Panc1 (cell line): ENCODE results near the gene NR1I2. TPM values are rescaled to one million over a fixed set of nuclear protein-coding genes. Genes with fewer than 3 reads are reported as not detected.

Source experiments
- ATAC-seq: fragments of 200-7000 bp; cut with Tn5 transposase; 2 replicates; pipeline ENCODE4 v1.9.1; 2020; ENCODE audit warnings: mild to moderate bottlenecking, moderate library complexity
- BruUV-seq: library from RNA; stranded (reverse); fragments of 400-500 nt; replicated peaks from 2 replicates; lab custom pipeline; 2021; lab: Mats Ljungman, UMichigan
- CTCF ChIA-PET: fragments of 300-600 bp; sonication (Branson Sonifier 250); formaldehyde crosslinking; loops from one replicate; lab custom pipeline; 2022; ENCODE audit warnings: antibody characterized with exemption; lab: Charles Lee
- POLR2A ChIA-PET: fragments of 300-600 bp; sonication (Branson Sonifier 250); formaldehyde crosslinking; loops from one replicate; lab custom pipeline; 2022; ENCODE audit warnings: antibody characterized with exemption; lab: Charles Lee
- DNase-seq: peaks from one replicate; pipeline ENCODE4 v3.0.0-alpha.2; 2010; ENCODE audit warnings: low read depth, low spot score
- H3K27ac ChIP-seq: 2 replicates; pipeline ENCODE4 v1.5.1; 2011; ENCODE audit warnings: mild to moderate bottlenecking, low read length, inconsistent platforms
- H3K27me3 ChIP-seq: fragments of 200-500 bp; sonication (Bioruptor generic); 2 replicates; pipeline ENCODE4 v1.6.0; 2014; ENCODE audit warnings: low read length, inconsistent platforms; ENCODE audit not compliant: control insufficient read depth, insufficient read depth
- H3K36me3 ChIP-seq: fragments of 200-500 bp; sonication (Bioruptor generic); 2 replicates; pipeline ENCODE4 v1.5.1; 2014; ENCODE audit warnings: inconsistent platforms, mild to moderate bottlenecking, low read length, moderate library complexity; ENCODE audit not compliant: control insufficient read depth, insufficient read depth
- H3K4me1 ChIP-seq: 2 replicates; pipeline ENCODE4 v1.5.1; 2011; ENCODE audit warnings: inconsistent platforms, mild to moderate bottlenecking, low read length, moderate library complexity; ENCODE audit not compliant: control insufficient read depth, insufficient read depth
- H3K4me3 ChIP-seq, 2 experiments: 2 replicates each; pipeline ENCODE4 v1.5.1; 2011 to 2012; ENCODE audit warnings: low read depth in 2 of 2, low read length in 2 of 2, mild to moderate bottlenecking in 2 of 2, inconsistent platforms in 1 of 2, moderate library complexity in 1 of 2
- H3K9me3 ChIP-seq: fragments of 200-500 bp; sonication (Bioruptor generic); 2 replicates; pipeline ENCODE4 v1.5.1; 2014; ENCODE audit warnings: low read depth, mild to moderate bottlenecking, inconsistent platforms, low read length, moderate library complexity; ENCODE audit not compliant: control insufficient read depth, insufficient read depth
- POLR2AphosphoS5 ChIP-seq: IDR thresholded peaks from 2 replicates; pipeline ENCODE4 v1.6.1; 2012; ENCODE audit warnings: mild to moderate bottlenecking, low read depth, low read length, moderate library complexity
- REST ChIP-seq, 2 experiments: IDR thresholded peaks; 2 replicates each; pipeline ENCODE4 v1.6.1; 2011 to 2012; ENCODE audit warnings: low read depth in 2 of 2, control low read depth in 1 of 2, low read length in 1 of 2, mild to moderate bottlenecking in 1 of 2, moderate library complexity in 1 of 2; ENCODE audit not compliant: insufficient read depth in 1 of 2
- SIN3A ChIP-seq: IDR thresholded peaks from 2 replicates; pipeline ENCODE4 v1.6.1; 2012; ENCODE audit warnings: low read depth, mild to moderate bottlenecking, low read length, moderate library complexity, borderline replicate concordance; ENCODE audit not compliant: insufficient read depth
- TCF7L2 ChIP-seq: IDR thresholded peaks from 2 replicates; pipeline ENCODE4 v1.6.1; 2011; ENCODE audit warnings: mild to moderate bottlenecking, low read depth, low read length, inconsistent platforms
- in situ Hi-C: cut with HindIII; loops from 2 replicates; pipeline ENCODE4 v1.10.0; 2016; ENCODE audit warnings: low sequenced_read_pairs, low pct_unique_long_range_greater_than_20kb
- intact Hi-C: fragments of 100-400 bp; cut with micrococcal nuclease; formaldehyde crosslinking; loops from one replicate; pipeline ENCODE4 v1.10.0; 2022; ENCODE audit not compliant: unreplicated experiment
- total RNA-seq: library from RNA; stranded (reverse); gene quantifications from one replicate; pipeline ENCODE4 v1.2.1, GENCODE V29; 2021; ENCODE audit not compliant: unreplicated experiment
- TF ChIP-seq, protein P1 (sequence below): fragments of 450-650 bp; IDR thresholded peaks from 2 replicates; pipeline ENCODE4 v1.5.1; 2017; ENCODE audit warnings: mild to moderate bottlenecking

The NR1I2 gene
- total RNA-seq, 1 experiment from 2014 or later: not detected

DNA sequence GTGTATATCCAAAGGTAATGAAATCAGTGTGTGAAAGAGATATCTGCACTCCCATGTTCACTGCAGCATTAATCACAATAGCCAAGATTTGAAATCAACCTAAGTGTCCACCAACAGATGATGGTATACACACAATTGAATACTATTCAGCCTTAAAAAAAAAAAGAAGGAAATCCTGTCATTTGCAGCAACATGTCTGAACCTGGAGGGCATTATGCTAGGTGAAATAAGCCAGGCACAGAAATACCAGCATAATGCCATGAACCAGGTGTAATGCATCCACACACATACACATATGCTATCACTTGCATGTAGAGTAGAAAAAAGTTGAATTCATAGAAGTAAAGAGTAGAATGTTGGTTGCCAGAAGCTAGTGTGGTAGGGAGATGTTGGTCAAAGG, 18.4 kb upstream of the NR1I2 start:
- in situ Hi-C loops: no loop called here
- POLR2A ChIA-PET: no interaction called here
- CTCF ChIA-PET: no interaction called here
- Histone ChIP-seq H3K27me3 (peaks cover 4% of the 10 kb centered on the region; the same call in 1 of the 2 replicates), H3K4me3 (no peak overlapping the region), H3K9me3 (no peaks in the 10 kb centered on the region), H3K4me1 (no peaks in the 10 kb centered on the region), H3K36me3 (no peaks in the 10 kb centered on the region), H3K27ac (no peak overlapping the region)
- no TSS peak for BruUV-seq
- ATAC-seq (no peak), DNase-seq (no peak)
- intact Hi-C loops: no loop called here
- TF ChIP-seq, protein P1, sequence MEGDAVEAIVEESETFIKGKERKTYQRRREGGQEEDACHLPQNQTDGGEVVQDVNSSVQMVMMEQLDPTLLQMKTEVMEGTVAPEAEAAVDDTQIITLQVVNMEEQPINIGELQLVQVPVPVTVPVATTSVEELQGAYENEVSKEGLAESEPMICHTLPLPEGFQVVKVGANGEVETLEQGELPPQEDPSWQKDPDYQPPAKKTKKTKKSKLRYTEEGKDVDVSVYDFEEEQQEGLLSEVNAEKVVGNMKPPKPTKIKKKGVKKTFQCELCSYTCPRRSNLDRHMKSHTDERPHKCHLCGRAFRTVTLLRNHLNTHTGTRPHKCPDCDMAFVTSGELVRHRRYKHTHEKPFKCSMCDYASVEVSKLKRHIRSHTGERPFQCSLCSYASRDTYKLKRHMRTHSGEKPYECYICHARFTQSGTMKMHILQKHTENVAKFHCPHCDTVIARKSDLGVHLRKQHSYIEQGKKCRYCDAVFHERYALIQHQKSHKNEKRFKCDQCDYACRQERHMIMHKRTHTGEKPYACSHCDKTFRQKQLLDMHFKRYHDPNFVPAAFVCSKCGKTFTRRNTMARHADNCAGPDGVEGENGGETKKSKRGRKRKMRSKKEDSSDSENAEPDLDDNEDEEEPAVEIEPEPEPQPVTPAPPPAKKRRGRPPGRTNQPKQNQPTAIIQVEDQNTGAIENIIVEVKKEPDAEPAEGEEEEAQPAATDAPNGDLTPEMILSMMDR: no peak
- TF ChIP-seq REST (IDR thresholded peaks at IDR 0.05; ENCODE audit: insufficient read depth in 1 of 2, low read depth in 2 of 2, low read length in 1 of 2) (no peak), TCF7L2 (no peak), POLR2AphosphoS5 (no peak), SIN3A (no peak)

- intact Hi-C loops: no loop called here
- no TSS peak for BruUV-seq
- Histone ChIP-seq H3K4me3 (no peak overlapping the region), H3K4me1 (no peaks in the 10 kb centered on the region), H3K9me3 (no peaks in the 10 kb centered on the region), H3K36me3 (no peaks in the 10 kb centered on the region), H3K27me3 (peaks cover 4% of the 10 kb centered on the region; the same call in 1 of the 2 replicates), H3K27ac (no peak overlapping the region)
- CTCF ChIA-PET: interaction anchor here (0.6 kb wide), 1 partner anchor 466 kb away, joined by 10 read pairs; no protein-coding TSS in a partner anchor
- in situ Hi-C loops: no loop called here
- TF ChIP-seq, protein P1: no peak
- TF ChIP-seq POLR2AphosphoS5 (no peak), REST (IDR thresholded peaks at IDR 0.05; ENCODE audit: insufficient read depth in 1 of 2, low read depth in 2 of 2, low read length in 1 of 2) (no peak), TCF7L2 (no peak), SIN3A (no peak)
- POLR2A ChIA-PET: no interaction called here
- DNase-seq: no peak
- no peak for ATAC-seq
Observed at GRCh38 chr3:119765239-119765638, 16.7 kb upstream of the NR1I2 start.
